Measurements from ENCODE around the gene ZFP62.
A peak's percentile ranks its signal among the peaks of the same experiment; 100 is the strongest.

ZFP62 gene

GRCh38 chr5:180860887-180861822 is at the start of gene ZFP62:
Gene ZFP62 (minus strand): TSS chr5:180861276. CDS start chr5:180861219, 57 bp downstream.
- peak within 1 kb of the TSS; percentile 94 to 97 for H3K4me3 ChIP-seq (ENCODE audit: low read length in 2 of 2)
- H3K36me3 ChIP-seq (ENCODE audit: control insufficient read depth in 2 of 2, insufficient read depth in 2 of 2, low read length in 2 of 2) = peaks cover 0 to 7% of the 10 kb centered on the region in 2 donors
- H3K9ac ChIP-seq (ENCODE audit: low read depth in 1 of 2, low read length in 2 of 2) = peak within 1 kb of the TSS; percentile 93 to 96
- H3K27me3 ChIP-seq (ENCODE audit: control insufficient read depth in 2 of 2, insufficient read depth in 2 of 2, low read length in 2 of 2) = no peaks in the 10 kb centered on the region
- no peaks in the 10 kb centered on the region for H3K9me3 ChIP-seq (ENCODE audit: control insufficient read depth in 2 of 2, low read length in 2 of 2)
- peaks cover 14 to 20% of the 10 kb centered on the region in 2 donors for H3K4me1 ChIP-seq (ENCODE audit: control insufficient read depth in 2 of 2, insufficient read depth in 2 of 2, low read length in 2 of 2)
- peak within 1 kb of the TSS; percentile 96 to 97 for H3K27ac ChIP-seq (ENCODE audit: low read depth in 2 of 2, low read length in 2 of 2)

- no peaks in the 10 kb centered on the region for H3K27me3 ChIP-seq (ENCODE audit: control insufficient read depth in 2 of 2, insufficient read depth in 2 of 2, low read length in 2 of 2)
- H3K27ac ChIP-seq (ENCODE audit: low read depth in 2 of 2, low read length in 2 of 2) = no peak overlapping the region
- no peak overlapping the region for H3K4me3 ChIP-seq (ENCODE audit: low read length in 2 of 2)
- H3K9me3 ChIP-seq (ENCODE audit: control insufficient read depth in 2 of 2, low read length in 2 of 2) = no peaks in the 10 kb centered on the region
- no peaks in the 10 kb centered on the region for H3K4me1 ChIP-seq (ENCODE audit: control insufficient read depth in 2 of 2, insufficient read depth in 2 of 2, low read length in 2 of 2)
- H3K36me3 ChIP-seq (ENCODE audit: control insufficient read depth in 2 of 2, insufficient read depth in 2 of 2, low read length in 2 of 2) = peaks cover 3% of the 10 kb centered on the region in 2 donors
- no peak overlapping the region for H3K9ac ChIP-seq (ENCODE audit: low read depth in 1 of 2, low read length in 2 of 2)
Measured at GRCh38 chr5:180910735-180911134, 49.7 kb upstream of the ZFP62 start.

- Histone ChIP-seq H3K36me3 (ENCODE audit: control insufficient read depth in 2 of 2, insufficient read depth in 2 of 2, low read length in 2 of 2) (peaks cover 3% of the 10 kb centered on the region in 2 donors), H3K27me3 (ENCODE audit: control insufficient read depth in 2 of 2, insufficient read depth in 2 of 2, low read length in 2 of 2) (no peaks in the 10 kb centered on the region), H3K4me3 (ENCODE audit: low read length in 2 of 2) (no peak overlapping the region), H3K9me3 (ENCODE audit: control insufficient read depth in 2 of 2, low read length in 2 of 2) (no peaks in the 10 kb centered on the region), H3K4me1 (ENCODE audit: control insufficient read depth in 2 of 2, insufficient read depth in 2 of 2, low read length in 2 of 2) (no peaks in the 10 kb centered on the region), H3K27ac (ENCODE audit: low read depth in 2 of 2, low read length in 2 of 2) (no peak overlapping the region), H3K9ac (ENCODE audit: low read depth in 1 of 2, low read length in 2 of 2) (no peak overlapping the region)
Measured at GRCh38 chr5:180910182-180910581, 49.1 kb upstream of the ZFP62 start.

GRCh38 chr5:180909782-180910181 is 48.7 kb upstream of the ZFP62 start:
- Histone ChIP-seq H3K9ac (ENCODE audit: low read depth in 1 of 2, low read length in 2 of 2) (no peak overlapping the region), H3K27ac (ENCODE audit: low read depth in 2 of 2, low read length in 2 of 2) (no peak overlapping the region), H3K4me1 (ENCODE audit: control insufficient read depth in 2 of 2, insufficient read depth in 2 of 2, low read length in 2 of 2) (no peaks in the 10 kb centered on the region), H3K27me3 (ENCODE audit: control insufficient read depth in 2 of 2, insufficient read depth in 2 of 2, low read length in 2 of 2) (no peaks in the 10 kb centered on the region), H3K36me3 (ENCODE audit: control insufficient read depth in 2 of 2, insufficient read depth in 2 of 2, low read length in 2 of 2) (peaks cover 3% of the 10 kb centered on the region in 2 donors), H3K9me3 (ENCODE audit: control insufficient read depth in 2 of 2, low read length in 2 of 2) (no peaks in the 10 kb centered on the region), H3K4me3 (ENCODE audit: low read length in 2 of 2) (no peak overlapping the region)

GRCh38 chr5:180908998-180909731 is 48.1 kb upstream of the ZFP62 start:
- Histone ChIP-seq H3K4me3 (ENCODE audit: low read length in 2 of 2) (no peak overlapping the region), H3K36me3 (ENCODE audit: control insufficient read depth in 2 of 2, insufficient read depth in 2 of 2, low read length in 2 of 2) (peaks cover 0 to 3% of the 10 kb centered on the region in 2 donors)

GRCh38 chr5:180908400-180908799 is 47.3 kb upstream of the ZFP62 start:
- Histone ChIP-seq H3K9me3 (ENCODE audit: control insufficient read depth in 2 of 2, low read length in 2 of 2) (no peaks in the 10 kb centered on the region), H3K27me3 (ENCODE audit: control insufficient read depth in 2 of 2, insufficient read depth in 2 of 2, low read length in 2 of 2) (no peaks in the 10 kb centered on the region), H3K4me1 (ENCODE audit: control insufficient read depth in 2 of 2, insufficient read depth in 2 of 2, low read length in 2 of 2) (no peaks in the 10 kb centered on the region), H3K4me3 (ENCODE audit: low read length in 2 of 2) (no peak overlapping the region), H3K9ac (ENCODE audit: low read depth in 1 of 2, low read length in 2 of 2) (no peak overlapping the region), H3K27ac (ENCODE audit: low read depth in 2 of 2, low read length in 2 of 2) (no peak overlapping the region), H3K36me3 (ENCODE audit: control insufficient read depth in 2 of 2, insufficient read depth in 2 of 2, low read length in 2 of 2) (peaks cover 0 to 3% of the 10 kb centered on the region in 2 donors)

More at GRCh38 chr5:180908998-180909731, 48.1 kb upstream of the ZFP62 start:
- H3K27ac ChIP-seq (ENCODE audit: low read depth in 2 of 2, low read length in 2 of 2) = no peak overlapping the region
- H3K9me3 ChIP-seq (ENCODE audit: control insufficient read depth in 2 of 2, low read length in 2 of 2) = no peaks in the 10 kb centered on the region
- H3K4me1 ChIP-seq (ENCODE audit: control insufficient read depth in 2 of 2, insufficient read depth in 2 of 2, low read length in 2 of 2) = no peaks in the 10 kb centered on the region
- H3K9ac ChIP-seq (ENCODE audit: low read depth in 1 of 2, low read length in 2 of 2) = no peak overlapping the region
- no peaks in the 10 kb centered on the region for H3K27me3 ChIP-seq (ENCODE audit: control insufficient read depth in 2 of 2, insufficient read depth in 2 of 2, low read length in 2 of 2)

- Histone ChIP-seq H3K36me3 (ENCODE audit: control insufficient read depth in 2 of 2, insufficient read depth in 2 of 2, low read length in 2 of 2) (no peaks in the 10 kb centered on the region), H3K4me3 (ENCODE audit: low read length in 2 of 2) (no peak overlapping the region), H3K9ac (ENCODE audit: low read depth in 1 of 2, low read length in 2 of 2) (no peak overlapping the region), H3K9me3 (ENCODE audit: control insufficient read depth in 2 of 2, low read length in 2 of 2) (no peaks in the 10 kb centered on the region), H3K4me1 (ENCODE audit: control insufficient read depth in 2 of 2, insufficient read depth in 2 of 2, low read length in 2 of 2) (peaks cover 3 to 23% of the 10 kb centered on the region in 2 donors), H3K27me3 (ENCODE audit: control insufficient read depth in 2 of 2, insufficient read depth in 2 of 2, low read length in 2 of 2) (no peaks in the 10 kb centered on the region), H3K27ac (ENCODE audit: low read depth in 2 of 2, low read length in 2 of 2) (no peak overlapping the region)
Measured at GRCh38 chr5:180901319-180902009, 40.4 kb upstream of the ZFP62 start.

- Histone ChIP-seq H3K9me3 (ENCODE audit: control insufficient read depth in 2 of 2, low read length in 2 of 2) (no peaks in the 10 kb centered on the region), H3K4me3 (ENCODE audit: low read length in 2 of 2) (peak overlapping the region; percentile 73 to 74), H3K36me3 (ENCODE audit: control insufficient read depth in 2 of 2, insufficient read depth in 2 of 2, low read length in 2 of 2) (no peaks in the 10 kb centered on the region), H3K9ac (ENCODE audit: low read depth in 1 of 2, low read length in 2 of 2) (peak overlapping the region in 1 of 2 donors; percentile 71), H3K27ac (ENCODE audit: low read depth in 2 of 2, low read length in 2 of 2) (no peak overlapping the region), H3K27me3 (ENCODE audit: control insufficient read depth in 2 of 2, insufficient read depth in 2 of 2, low read length in 2 of 2) (no peaks in the 10 kb centered on the region), H3K4me1 (ENCODE audit: control insufficient read depth in 2 of 2, insufficient read depth in 2 of 2, low read length in 2 of 2) (peaks cover 3 to 23% of the 10 kb centered on the region in 2 donors)
Measured at GRCh38 chr5:180900178-180900577, 39.1 kb upstream of the ZFP62 start.

GRCh38 chr5:180898621-180899246 is 37.7 kb upstream of the ZFP62 start, which contains the start of gene BTNL8:
Gene BTNL8 (plus strand): TSS chr5:180899159. CDS start chr5:180899311, 152 bp downstream.
- H3K9me3 ChIP-seq (ENCODE audit: control insufficient read depth in 2 of 2, low read length in 2 of 2) = no peaks in the 10 kb centered on the region
- no peaks in the 10 kb centered on the region for H3K36me3 ChIP-seq (ENCODE audit: control insufficient read depth in 2 of 2, insufficient read depth in 2 of 2, low read length in 2 of 2)
- peak within 1 kb of the TSS; percentile 19 to 71 for H3K9ac ChIP-seq (ENCODE audit: low read depth in 1 of 2, low read length in 2 of 2)
- H3K27ac ChIP-seq (ENCODE audit: low read depth in 2 of 2, low read length in 2 of 2) = peak within 1 kb of the TSS; percentile 61 to 91
- peak within 1 kb of the TSS; percentile 73 to 74 for H3K4me3 ChIP-seq (ENCODE audit: low read length in 2 of 2)
- peaks cover 3 to 23% of the 10 kb centered on the region in 2 donors for H3K4me1 ChIP-seq (ENCODE audit: control insufficient read depth in 2 of 2, insufficient read depth in 2 of 2, low read length in 2 of 2)
- no peaks in the 10 kb centered on the region for H3K27me3 ChIP-seq (ENCODE audit: control insufficient read depth in 2 of 2, insufficient read depth in 2 of 2, low read length in 2 of 2)
